GM23338 (cell line): ENCODE results near the gene GNL2. TPM values are rescaled to one million over a fixed set of nuclear protein-coding genes. Genes with fewer than 3 reads are reported as not detected.

Source experiments
- ATAC-seq: fragments of 200-7000 bp; cut with Tn5 transposase; 3 replicates; pipeline ENCODE4 v1.9.1; 2020
- DNase-seq: peaks from one replicate; pipeline ENCODE4 v3.0.0-alpha.2; 2015; ENCODE audit warnings: low spot score
- H2AFZ ChIP-seq: fragments of 200-600 bp; sonication (generic); 2 replicates; pipeline ENCODE4 v1.8.0; 2016; ENCODE audit warnings: antibody characterized with exemption, mild to moderate bottlenecking, moderate library complexity
- H3F3A ChIP-seq: fragments of 200-600 bp; sonication (generic); replicated peaks from 2 replicates; pipeline ENCODE4 v1.8.0; 2017; ENCODE audit warnings: antibody characterized with exemption, mixed run types, low read depth
- H3K27ac ChIP-seq: fragments of 200-600 bp; sonication (generic); 2 replicates; pipeline ENCODE4 v1.6.1; 2016; ENCODE audit warnings: low read depth
- H3K27me3 ChIP-seq: fragments of 200-600 bp; sonication (generic); 2 replicates; pipeline ENCODE4 v1.8.0; 2016; ENCODE audit warnings: mild to moderate bottlenecking, mixed run types, moderate library complexity; ENCODE audit not compliant: insufficient read depth
- H3K36me3 ChIP-seq: fragments of 200-600 bp; sonication (generic); 2 replicates; pipeline ENCODE4 v1.8.0; 2016; ENCODE audit warnings: mild to moderate bottlenecking; ENCODE audit not compliant: insufficient read depth
- H3K4me1 ChIP-seq: fragments of 200-600 bp; sonication (generic); 2 replicates; pipeline ENCODE4 v1.8.0; 2016; ENCODE audit warnings: mild to moderate bottlenecking, moderate library complexity; ENCODE audit not compliant: insufficient read depth
- H3K4me2 ChIP-seq: fragments of 200-600 bp; sonication (generic); 2 replicates; pipeline ENCODE4 v1.7.1; 2017; ENCODE audit warnings: mixed run types
- H3K4me3 ChIP-seq: fragments of 200-600 bp; sonication (generic); 2 replicates; pipeline ENCODE4 v1.6.1; 2016; ENCODE audit warnings: mixed run types
- H3K79me2 ChIP-seq: fragments of 200-600 bp; sonication (generic); replicated peaks from 2 replicates; pipeline ENCODE4 v1.8.0; 2017; ENCODE audit warnings: mild to moderate bottlenecking; ENCODE audit not compliant: insufficient read depth
- H3K9me2 ChIP-seq: fragments of 200-600 bp; sonication (generic); 2 replicates; pipeline ENCODE4 v1.8.0; 2017; ENCODE audit not compliant: insufficient read depth
- H4K20me1 ChIP-seq: fragments of 200-600 bp; sonication (generic); replicated peaks from 2 replicates; pipeline ENCODE4 v1.8.0; 2017; ENCODE audit warnings: mild to moderate bottlenecking; ENCODE audit not compliant: insufficient read depth
- H3K27ac Mint-ChIP-seq: 2 replicates; pipeline ENCODE4 v1.8.0; 2020; ENCODE audit warnings: inconsistent platforms, mild to moderate bottlenecking, moderate library complexity, mixed read lengths
- H3K27me3 Mint-ChIP-seq: 3 replicates; pipeline ENCODE4 v1.8.0; 2022; ENCODE audit warnings: low read depth, mild to moderate bottlenecking, moderate library complexity, mixed read lengths, inconsistent platforms; ENCODE audit not compliant: insufficient read depth, poor library complexity
- H3K36me3 Mint-ChIP-seq: 3 replicates; pipeline ENCODE4 v1.8.0; 2021; ENCODE audit warnings: low read depth, mild to moderate bottlenecking, inconsistent platforms, moderate library complexity, mixed read lengths
- H3K4me1 Mint-ChIP-seq: 3 replicates; pipeline ENCODE4 v1.8.0; 2020; ENCODE audit warnings: mild to moderate bottlenecking, inconsistent platforms, mixed read lengths
- H3K4me3 Mint-ChIP-seq: 3 replicates; pipeline ENCODE4 v1.8.0; 2021; ENCODE audit warnings: moderate library complexity, mild to moderate bottlenecking, inconsistent platforms, mixed read lengths
- H3K9me3 Mint-ChIP-seq: 3 replicates; pipeline ENCODE4 v1.8.0; 2020; ENCODE audit warnings: moderate library complexity, mild to moderate bottlenecking, inconsistent platforms, mixed read lengths
- CREB1 ChIP-seq: fragments of 250-450 bp; sonication (Bioruptor Pico); IDR thresholded peaks from 2 replicates; pipeline ENCODE4 v1.5.0; 2020; ENCODE audit warnings: low read depth, mild to moderate bottlenecking, moderate library complexity
- ETS1 ChIP-seq: IDR thresholded peaks from 2 replicates; pipeline ENCODE4 v1.6.1; 2016; ENCODE audit warnings: antibody characterized with exemption
- EZH2 ChIP-seq: fragments of 200-600 bp; sonication (generic); IDR thresholded peaks from one replicate; pipeline ENCODE4 v1.8.0; 2017; ENCODE audit warnings: antibody characterized with exemption, mild to moderate bottlenecking, low read depth; ENCODE audit not compliant: unreplicated experiment
- EZH2phosphoT487 ChIP-seq: fragments of 200-600 bp; sonication (generic); IDR thresholded peaks from one replicate; pipeline ENCODE4 v1.8.1; 2018; ENCODE audit warnings: antibody characterized with exemption; ENCODE audit not compliant: unreplicated experiment
- JUNB ChIP-seq: IDR thresholded peaks from one replicate; pipeline ENCODE4 v1.6.1; 2016; ENCODE audit warnings: antibody characterized with exemption; ENCODE audit not compliant: unreplicated experiment
- NANOG ChIP-seq: IDR thresholded peaks from 2 replicates; pipeline ENCODE4 v1.6.1; 2016; ENCODE audit warnings: antibody characterized with exemption, borderline replicate concordance
- POLR2AphosphoS5 ChIP-seq: IDR thresholded peaks from 2 replicates; pipeline ENCODE4 v1.6.1; 2016; ENCODE audit warnings: antibody characterized with exemption, low read depth
- STAT1 ChIP-seq: IDR thresholded peaks from one replicate; pipeline ENCODE4 v1.6.1; 2016; ENCODE audit warnings: antibody characterized with exemption; ENCODE audit not compliant: unreplicated experiment
- ZNF114 ChIP-seq: fragments of 250-450 bp; sonication (Bioruptor Pico); IDR thresholded peaks from 2 replicates; pipeline ENCODE4 v1.5.0; 2020; ENCODE audit warnings: mild to moderate bottlenecking, moderate library complexity
- ZNF331 ChIP-seq: fragments of 250-450 bp; sonication (Bioruptor Pico); IDR thresholded peaks from 2 replicates; pipeline ENCODE4 v1.5.0; 2020; ENCODE audit warnings: low read depth, mild to moderate bottlenecking, moderate library complexity
- polyA plus RNA-seq: library from polyadenylated mRNA; unstranded; fragments of >200 nt; fragmentation: Nextera tagmentation; extraction: Ambion mirVana; gene quantifications from 2 replicates; pipeline ENCODE4 v1.2.1, GENCODE V29; 2016
- total RNA-seq: library from RNA; depleted of rRNA; stranded (reverse); fragments of >200 nt; shearing (Covaris generic); gene quantifications from 2 replicates; pipeline ENCODE4 v1.2.3, GENCODE V29; 2014
- TF ChIP-seq, protein P1 (sequence below), 2 experiments: fragments of 200-600 bp in 1 of 2; sonication (generic) in 1 of 2; conservative IDR thresholded peaks; 2 replicates each; pipeline versions ENCODE4 v1.5.1 to v1.6.1; 2016 to 2017; ENCODE audit warnings: antibody characterized with exemption in 2 of 2, low read depth in 2 of 2, mild to moderate bottlenecking in 2 of 2, moderate library complexity in 1 of 2
- TF ChIP-seq, protein P2 (sequence below): IDR thresholded peaks from one replicate; pipeline ENCODE4 v1.6.1; 2018; ENCODE audit warnings: antibody characterized with exemption; ENCODE audit not compliant: unreplicated experiment
- TF ChIP-seq, protein P3 (sequence below): fragments of 250-450 bp; sonication (Bioruptor Pico); IDR thresholded peaks from 2 replicates; pipeline ENCODE4 v1.5.0; 2020; ENCODE audit warnings: mild to moderate bottlenecking, moderate library complexity

Gene GNL2
- total and polyA plus RNA-seq, 2 experiments from 2014 or later, result 78.4 to 121 TPM

GRCh38 chr1:37540036-37540785 is 55.5 kb downstream of the GNL2 start:
- no peak overlapping the region for H3K27ac Mint-ChIP-seq
- no peak overlapping the region for H3K4me3 Mint-ChIP-seq
- Histone ChIP-seq H3K9me2 (no peaks in the 10 kb centered on the region), H3K79me2 (peaks cover 9% of the 10 kb centered on the region; the same call in 1 of the 2 replicates), H3K27ac (no peak overlapping the region), H3K27me3 (no peaks in the 10 kb centered on the region), H3K36me3 (peaks cover 4% of the 10 kb centered on the region), H3K4me1 (no peaks in the 10 kb centered on the region), H4K20me1 (peaks cover 11% of the 10 kb centered on the region), H3K4me2 (no peak overlapping the region), H2AFZ (no peak overlapping the region), H3F3A (no peaks in the 10 kb centered on the region), H3K4me3 (no peak overlapping the region)
- TF ChIP-seq ZNF114 (no peak), STAT1 (no peak), JUNB (no peak), EZH2 (no peak), POLR2AphosphoS5 (no peak), CREB1 (CRISPR knock-in tag) (no peak), ETS1 (no peak), EZH2phosphoT487 (no peak), NANOG (no peak), ZNF331 (CRISPR knock-in tag) (no peak)
- TF ChIP-seq, protein P1, sequence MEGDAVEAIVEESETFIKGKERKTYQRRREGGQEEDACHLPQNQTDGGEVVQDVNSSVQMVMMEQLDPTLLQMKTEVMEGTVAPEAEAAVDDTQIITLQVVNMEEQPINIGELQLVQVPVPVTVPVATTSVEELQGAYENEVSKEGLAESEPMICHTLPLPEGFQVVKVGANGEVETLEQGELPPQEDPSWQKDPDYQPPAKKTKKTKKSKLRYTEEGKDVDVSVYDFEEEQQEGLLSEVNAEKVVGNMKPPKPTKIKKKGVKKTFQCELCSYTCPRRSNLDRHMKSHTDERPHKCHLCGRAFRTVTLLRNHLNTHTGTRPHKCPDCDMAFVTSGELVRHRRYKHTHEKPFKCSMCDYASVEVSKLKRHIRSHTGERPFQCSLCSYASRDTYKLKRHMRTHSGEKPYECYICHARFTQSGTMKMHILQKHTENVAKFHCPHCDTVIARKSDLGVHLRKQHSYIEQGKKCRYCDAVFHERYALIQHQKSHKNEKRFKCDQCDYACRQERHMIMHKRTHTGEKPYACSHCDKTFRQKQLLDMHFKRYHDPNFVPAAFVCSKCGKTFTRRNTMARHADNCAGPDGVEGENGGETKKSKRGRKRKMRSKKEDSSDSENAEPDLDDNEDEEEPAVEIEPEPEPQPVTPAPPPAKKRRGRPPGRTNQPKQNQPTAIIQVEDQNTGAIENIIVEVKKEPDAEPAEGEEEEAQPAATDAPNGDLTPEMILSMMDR (conservative IDR thresholded peaks at IDR 0.05; ENCODE audit: low read depth in 2 of 2), result no peak
- TF ChIP-seq, protein P2, sequence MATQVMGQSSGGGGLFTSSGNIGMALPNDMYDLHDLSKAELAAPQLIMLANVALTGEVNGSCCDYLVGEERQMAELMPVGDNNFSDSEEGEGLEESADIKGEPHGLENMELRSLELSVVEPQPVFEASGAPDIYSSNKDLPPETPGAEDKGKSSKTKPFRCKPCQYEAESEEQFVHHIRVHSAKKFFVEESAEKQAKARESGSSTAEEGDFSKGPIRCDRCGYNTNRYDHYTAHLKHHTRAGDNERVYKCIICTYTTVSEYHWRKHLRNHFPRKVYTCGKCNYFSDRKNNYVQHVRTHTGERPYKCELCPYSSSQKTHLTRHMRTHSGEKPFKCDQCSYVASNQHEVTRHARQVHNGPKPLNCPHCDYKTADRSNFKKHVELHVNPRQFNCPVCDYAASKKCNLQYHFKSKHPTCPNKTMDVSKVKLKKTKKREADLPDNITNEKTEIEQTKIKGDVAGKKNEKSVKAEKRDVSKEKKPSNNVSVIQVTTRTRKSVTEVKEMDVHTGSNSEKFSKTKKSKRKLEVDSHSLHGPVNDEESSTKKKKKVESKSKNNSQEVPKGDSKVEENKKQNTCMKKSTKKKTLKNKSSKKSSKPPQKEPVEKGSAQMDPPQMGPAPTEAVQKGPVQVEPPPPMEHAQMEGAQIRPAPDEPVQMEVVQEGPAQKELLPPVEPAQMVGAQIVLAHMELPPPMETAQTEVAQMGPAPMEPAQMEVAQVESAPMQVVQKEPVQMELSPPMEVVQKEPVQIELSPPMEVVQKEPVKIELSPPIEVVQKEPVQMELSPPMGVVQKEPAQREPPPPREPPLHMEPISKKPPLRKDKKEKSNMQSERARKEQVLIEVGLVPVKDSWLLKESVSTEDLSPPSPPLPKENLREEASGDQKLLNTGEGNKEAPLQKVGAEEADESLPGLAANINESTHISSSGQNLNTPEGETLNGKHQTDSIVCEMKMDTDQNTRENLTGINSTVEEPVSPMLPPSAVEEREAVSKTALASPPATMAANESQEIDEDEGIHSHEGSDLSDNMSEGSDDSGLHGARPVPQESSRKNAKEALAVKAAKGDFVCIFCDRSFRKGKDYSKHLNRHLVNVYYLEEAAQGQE, result no peak
- TF ChIP-seq, protein P3, sequence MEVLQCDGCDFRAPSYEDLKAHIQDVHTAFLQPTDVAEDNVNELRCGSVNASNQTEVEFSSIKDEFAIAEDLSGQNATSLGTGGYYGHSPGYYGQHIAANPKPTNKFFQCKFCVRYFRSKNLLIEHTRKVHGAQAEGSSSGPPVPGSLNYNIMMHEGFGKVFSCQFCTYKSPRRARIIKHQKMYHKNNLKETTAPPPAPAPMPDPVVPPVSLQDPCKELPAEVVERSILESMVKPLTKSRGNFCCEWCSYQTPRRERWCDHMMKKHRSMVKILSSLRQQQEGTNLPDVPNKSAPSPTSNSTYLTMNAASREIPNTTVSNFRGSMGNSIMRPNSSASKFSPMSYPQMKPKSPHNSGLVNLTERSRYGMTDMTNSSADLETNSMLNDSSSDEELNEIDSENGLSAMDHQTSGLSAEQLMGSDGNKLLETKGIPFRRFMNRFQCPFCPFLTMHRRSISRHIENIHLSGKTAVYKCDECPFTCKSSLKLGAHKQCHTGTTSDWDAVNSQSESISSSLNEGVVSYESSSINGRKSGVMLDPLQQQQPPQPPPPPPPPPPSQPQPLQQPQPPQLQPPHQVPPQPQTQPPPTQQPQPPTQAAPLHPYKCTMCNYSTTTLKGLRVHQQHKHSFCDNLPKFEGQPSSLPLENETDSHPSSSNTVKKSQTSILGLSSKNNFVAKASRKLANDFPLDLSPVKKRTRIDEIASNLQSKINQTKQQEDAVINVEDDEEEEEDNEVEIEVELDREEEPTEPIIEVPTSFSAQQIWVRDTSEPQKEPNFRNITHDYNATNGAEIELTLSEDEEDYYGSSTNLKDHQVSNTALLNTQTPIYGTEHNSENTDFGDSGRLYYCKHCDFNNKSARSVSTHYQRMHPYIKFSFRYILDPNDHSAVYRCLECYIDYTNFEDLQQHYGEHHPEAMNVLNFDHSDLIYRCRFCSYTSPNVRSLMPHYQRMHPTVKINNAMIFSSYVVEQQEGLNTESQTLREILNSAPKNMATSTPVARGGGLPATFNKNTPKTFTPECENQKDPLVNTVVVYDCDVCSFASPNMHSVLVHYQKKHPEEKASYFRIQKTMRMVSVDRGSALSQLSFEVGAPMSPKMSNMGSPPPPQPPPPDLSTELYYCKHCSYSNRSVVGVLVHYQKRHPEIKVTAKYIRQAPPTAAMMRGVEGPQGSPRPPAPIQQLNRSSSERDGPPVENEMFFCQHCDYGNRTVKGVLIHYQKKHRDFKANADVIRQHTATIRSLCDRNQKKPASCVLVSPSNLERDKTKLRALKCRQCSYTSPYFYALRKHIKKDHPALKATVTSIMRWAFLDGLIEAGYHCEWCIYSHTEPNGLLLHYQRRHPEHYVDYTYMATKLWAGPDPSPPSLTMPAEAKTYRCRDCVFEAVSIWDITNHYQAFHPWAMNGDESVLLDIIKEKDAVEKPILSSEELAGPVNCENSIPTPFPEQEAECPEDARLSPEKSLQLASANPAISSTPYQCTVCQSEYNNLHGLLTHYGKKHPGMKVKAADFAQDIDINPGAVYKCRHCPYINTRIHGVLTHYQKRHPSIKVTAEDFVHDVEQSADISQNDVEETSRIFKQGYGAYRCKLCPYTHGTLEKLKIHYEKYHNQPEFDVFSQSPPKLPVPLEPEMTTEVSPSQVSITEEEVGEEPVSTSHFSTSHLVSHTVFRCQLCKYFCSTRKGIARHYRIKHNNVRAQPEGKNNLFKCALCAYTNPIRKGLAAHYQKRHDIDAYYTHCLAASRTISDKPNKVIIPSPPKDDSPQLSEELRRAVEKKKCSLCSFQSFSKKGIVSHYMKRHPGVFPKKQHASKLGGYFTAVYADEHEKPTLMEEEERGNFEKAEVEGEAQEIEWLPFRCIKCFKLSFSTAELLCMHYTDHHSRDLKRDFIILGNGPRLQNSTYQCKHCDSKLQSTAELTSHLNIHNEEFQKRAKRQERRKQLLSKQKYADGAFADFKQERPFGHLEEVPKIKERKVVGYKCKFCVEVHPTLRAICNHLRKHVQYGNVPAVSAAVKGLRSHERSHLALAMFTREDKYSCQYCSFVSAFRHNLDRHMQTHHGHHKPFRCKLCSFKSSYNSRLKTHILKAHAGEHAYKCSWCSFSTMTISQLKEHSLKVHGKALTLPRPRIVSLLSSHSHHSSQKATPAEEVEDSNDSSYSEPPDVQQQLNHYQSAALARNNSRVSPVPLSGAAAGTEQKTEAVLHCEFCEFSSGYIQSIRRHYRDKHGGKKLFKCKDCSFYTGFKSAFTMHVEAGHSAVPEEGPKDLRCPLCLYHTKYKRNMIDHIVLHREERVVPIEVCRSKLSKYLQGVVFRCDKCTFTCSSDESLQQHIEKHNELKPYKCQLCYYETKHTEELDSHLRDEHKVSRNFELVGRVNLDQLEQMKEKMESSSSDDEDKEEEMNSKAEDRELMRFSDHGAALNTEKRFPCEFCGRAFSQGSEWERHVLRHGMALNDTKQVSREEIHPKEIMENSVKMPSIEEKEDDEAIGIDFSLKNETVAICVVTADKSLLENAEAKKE (CRISPR knock-in tag), result no peak
- no peak for ATAC-seq
- DNase-seq, result no peak
- no peaks in the 10 kb centered on the region for H3K4me1 Mint-ChIP-seq
- H3K36me3 Mint-ChIP-seq, result peaks cover 59% of the 10 kb centered on the region
- H3K27me3 Mint-ChIP-seq, result peaks cover 3% of the 10 kb centered on the region
- no peaks in the 10 kb centered on the region for H3K9me3 Mint-ChIP-seq
